H1 (cell line): ENCODE results near the gene CNIH1. TPM values are rescaled to one million over a fixed set of nuclear protein-coding genes. Genes with fewer than 3 reads are reported as not detected.

Source experiments
- BCL11A ChIP-seq, 2 experiments: IDR thresholded peaks; one replicate each; pipeline ENCODE4 v1.6.1; 2011; ENCODE audit warnings: low read depth in 2 of 2, low read length in 2 of 2, mild to moderate bottlenecking in 2 of 2
- CHD7 ChIP-seq: fragments of 300-600 bp; sonication (generic); IDR thresholded peaks from 2 replicates; pipeline ENCODE4 v1.7.1; 2012; ENCODE audit warnings: low read length, moderate library complexity, mild to moderate bottlenecking, inconsistent platforms; ENCODE audit not compliant: insufficient replicate concordance
- CREB1 ChIP-seq: IDR thresholded peaks from 2 replicates; pipeline ENCODE4 v1.6.1; 2012; ENCODE audit warnings: inconsistent platforms
- EP300 ChIP-seq, 2 experiments: IDR thresholded peaks; 1 replicate in 1 of 2; 2 replicates in 1 of 2; pipeline ENCODE4 v1.6.1; 2011 to 2012; ENCODE audit warnings: low read depth in 2 of 2, low read length in 2 of 2, mild to moderate bottlenecking in 2 of 2, borderline replicate concordance in 1 of 2, inconsistent platforms in 1 of 2, moderate library complexity in 1 of 2
- EZH2 ChIP-seq: fragments of 200-600 bp; sonication (generic); IDR thresholded peaks from 2 replicates; pipeline ENCODE4 v1.7.1; 2012; ENCODE audit warnings: low read depth, mild to moderate bottlenecking, moderate library complexity, low read length, inconsistent platforms; ENCODE audit not compliant: severe bottlenecking
- MAX ChIP-seq: IDR thresholded peaks from 2 replicates; pipeline ENCODE4 v1.6.1; 2012; ENCODE audit warnings: inconsistent platforms
- POLR2AphosphoS5 ChIP-seq: IDR thresholded peaks from 2 replicates; pipeline ENCODE4 v1.6.1; 2011; ENCODE audit warnings: low read depth, low read length
- TAF1 ChIP-seq: IDR thresholded peaks from 2 replicates; pipeline ENCODE4 v1.6.1; 2011; ENCODE audit warnings: mild to moderate bottlenecking, low read depth, low read length
- TCF12 ChIP-seq: IDR thresholded peaks from 2 replicates; pipeline ENCODE4 v1.6.1; 2011; ENCODE audit warnings: low read depth, mild to moderate bottlenecking, low read length
- polyA plus RNA-seq, 7 experiments: library from polyadenylated mRNA; depleted of rRNA in 3 of 7; stranded (reverse) in 5 of 7; unstranded in 2 of 7; fragments of >200 nt in 5 of 7; fragments of 200-250 nt in 2 of 7; gene quantifications; 1 replicate in 5 of 7; 2 replicates in 1 of 7; 4 replicates in 1 of 7; pipeline versions ENCODE4 v1.2.1 to v1.2.3, GENCODE V29; 2011 to 2013; ENCODE audit warnings: missing spikeins in 2 of 7, mixed read lengths in 2 of 7
- total RNA-seq: library from RNA; stranded (reverse); fragmentation: NEBNext Ultra II Directional; extraction: Animal tissue kit (Norgen Biotek cat#: 25700); gene quantifications from 2 replicates; pipeline ENCODE4 v1.2.1, GENCODE V29; 2021

CNIH1 gene
- total and polyA plus RNA-seq, 2 of the 8 experiments (the other 6 are each of a cell fraction or from before 2014, with no cell fraction given): 119 to 333 TPM

GRCh38 chr14:54488646-54489317 lies 47.6 kb upstream of the CNIH1 start, which contains the start of gene GMFB (continued):
- no peak for TF ChIP-seq EZH2
- TF ChIP-seq CHD7: no peak
- peak; percentile 76 for TF ChIP-seq MAX
- TF ChIP-seq EP300 (IDR thresholded peaks at IDR 0.05; ENCODE audit: borderline replicate concordance in 1 of 2, low read depth in 2 of 2, low read length in 2 of 2): 0 out of 3 replicates have a peak, but pooled peaks of 1 of the 2 experiments have one; percentile 59
- peak; percentile 93 for TF ChIP-seq TAF1
- peak; percentile 50; the same call in 1 of the 2 replicates for TF ChIP-seq POLR2AphosphoS5
- TF ChIP-seq TCF12: 0 out of 2 replicates have a peak, but pooled peaks have one; percentile 28
- TF ChIP-seq CREB1: peak; percentile 62
- no peak for TF ChIP-seq BCL11A (IDR thresholded peaks at IDR 0.05; ENCODE audit: low read depth in 2 of 2, low read length in 2 of 2)
